GM23338 (cell line): ENCODE data around the gene ATL3. TPM values are rescaled to one million over a fixed set of nuclear protein-coding genes. Genes with fewer than 3 reads are reported as not detected.

Experiments
- ATAC-seq: fragments of 200-7000 bp; cut with Tn5 transposase; 3 replicates; pipeline ENCODE4 v1.9.1; 2020
- DNase-seq: peaks from one replicate; pipeline ENCODE4 v3.0.0-alpha.2; 2015; ENCODE audit warnings: low spot score
- H2AFZ ChIP-seq: fragments of 200-600 bp; sonication (generic); 2 replicates; pipeline ENCODE4 v1.8.0; 2016; ENCODE audit warnings: antibody characterized with exemption, mild to moderate bottlenecking, moderate library complexity
- H3F3A ChIP-seq: fragments of 200-600 bp; sonication (generic); replicated peaks from 2 replicates; pipeline ENCODE4 v1.8.0; 2017; ENCODE audit warnings: antibody characterized with exemption, mixed run types, low read depth
- H3K27ac ChIP-seq: fragments of 200-600 bp; sonication (generic); 2 replicates; pipeline ENCODE4 v1.6.1; 2016; ENCODE audit warnings: low read depth
- H3K27me3 ChIP-seq: fragments of 200-600 bp; sonication (generic); 2 replicates; pipeline ENCODE4 v1.8.0; 2016; ENCODE audit warnings: mild to moderate bottlenecking, mixed run types, moderate library complexity; ENCODE audit not compliant: insufficient read depth
- H3K36me3 ChIP-seq: fragments of 200-600 bp; sonication (generic); 2 replicates; pipeline ENCODE4 v1.8.0; 2016; ENCODE audit warnings: mild to moderate bottlenecking; ENCODE audit not compliant: insufficient read depth
- H3K4me1 ChIP-seq: fragments of 200-600 bp; sonication (generic); 2 replicates; pipeline ENCODE4 v1.8.0; 2016; ENCODE audit warnings: mild to moderate bottlenecking, moderate library complexity; ENCODE audit not compliant: insufficient read depth
- H3K4me2 ChIP-seq: fragments of 200-600 bp; sonication (generic); 2 replicates; pipeline ENCODE4 v1.7.1; 2017; ENCODE audit warnings: mixed run types
- H3K4me3 ChIP-seq: fragments of 200-600 bp; sonication (generic); 2 replicates; pipeline ENCODE4 v1.6.1; 2016; ENCODE audit warnings: mixed run types
- H3K79me2 ChIP-seq: fragments of 200-600 bp; sonication (generic); replicated peaks from 2 replicates; pipeline ENCODE4 v1.8.0; 2017; ENCODE audit warnings: mild to moderate bottlenecking; ENCODE audit not compliant: insufficient read depth
- H3K9me2 ChIP-seq: fragments of 200-600 bp; sonication (generic); 2 replicates; pipeline ENCODE4 v1.8.0; 2017; ENCODE audit not compliant: insufficient read depth
- H4K20me1 ChIP-seq: fragments of 200-600 bp; sonication (generic); replicated peaks from 2 replicates; pipeline ENCODE4 v1.8.0; 2017; ENCODE audit warnings: mild to moderate bottlenecking; ENCODE audit not compliant: insufficient read depth
- H3K27ac Mint-ChIP-seq: 2 replicates; pipeline ENCODE4 v1.8.0; 2020; ENCODE audit warnings: inconsistent platforms, mild to moderate bottlenecking, moderate library complexity, mixed read lengths
- H3K27me3 Mint-ChIP-seq: 3 replicates; pipeline ENCODE4 v1.8.0; 2022; ENCODE audit warnings: low read depth, mild to moderate bottlenecking, moderate library complexity, mixed read lengths, inconsistent platforms; ENCODE audit not compliant: insufficient read depth, poor library complexity
- H3K36me3 Mint-ChIP-seq: 3 replicates; pipeline ENCODE4 v1.8.0; 2021; ENCODE audit warnings: low read depth, mild to moderate bottlenecking, inconsistent platforms, moderate library complexity, mixed read lengths
- H3K4me1 Mint-ChIP-seq: 3 replicates; pipeline ENCODE4 v1.8.0; 2020; ENCODE audit warnings: mild to moderate bottlenecking, inconsistent platforms, mixed read lengths
- H3K4me3 Mint-ChIP-seq: 3 replicates; pipeline ENCODE4 v1.8.0; 2021; ENCODE audit warnings: moderate library complexity, mild to moderate bottlenecking, inconsistent platforms, mixed read lengths
- H3K9me3 Mint-ChIP-seq: 3 replicates; pipeline ENCODE4 v1.8.0; 2020; ENCODE audit warnings: moderate library complexity, mild to moderate bottlenecking, inconsistent platforms, mixed read lengths
- CREB1 ChIP-seq: fragments of 250-450 bp; sonication (Bioruptor Pico); IDR thresholded peaks from 2 replicates; pipeline ENCODE4 v1.5.0; 2020; ENCODE audit warnings: low read depth, mild to moderate bottlenecking, moderate library complexity
- EZH2 ChIP-seq: fragments of 200-600 bp; sonication (generic); IDR thresholded peaks from one replicate; pipeline ENCODE4 v1.8.0; 2017; ENCODE audit warnings: antibody characterized with exemption, mild to moderate bottlenecking, low read depth; ENCODE audit not compliant: unreplicated experiment
- EZH2phosphoT487 ChIP-seq: fragments of 200-600 bp; sonication (generic); IDR thresholded peaks from one replicate; pipeline ENCODE4 v1.8.1; 2018; ENCODE audit warnings: antibody characterized with exemption; ENCODE audit not compliant: unreplicated experiment
- JUNB ChIP-seq: IDR thresholded peaks from one replicate; pipeline ENCODE4 v1.6.1; 2016; ENCODE audit warnings: antibody characterized with exemption; ENCODE audit not compliant: unreplicated experiment
- NANOG ChIP-seq: IDR thresholded peaks from 2 replicates; pipeline ENCODE4 v1.6.1; 2016; ENCODE audit warnings: antibody characterized with exemption, borderline replicate concordance
- POLR2AphosphoS5 ChIP-seq: IDR thresholded peaks from 2 replicates; pipeline ENCODE4 v1.6.1; 2016; ENCODE audit warnings: antibody characterized with exemption, low read depth
- REST ChIP-seq: IDR thresholded peaks from one replicate; pipeline ENCODE4 v1.6.1; 2018; ENCODE audit warnings: antibody characterized with exemption; ENCODE audit not compliant: unreplicated experiment
- STAT1 ChIP-seq: IDR thresholded peaks from one replicate; pipeline ENCODE4 v1.6.1; 2016; ENCODE audit warnings: antibody characterized with exemption; ENCODE audit not compliant: unreplicated experiment
- ZNF114 ChIP-seq: fragments of 250-450 bp; sonication (Bioruptor Pico); IDR thresholded peaks from 2 replicates; pipeline ENCODE4 v1.5.0; 2020; ENCODE audit warnings: mild to moderate bottlenecking, moderate library complexity
- ZNF331 ChIP-seq: fragments of 250-450 bp; sonication (Bioruptor Pico); IDR thresholded peaks from 2 replicates; pipeline ENCODE4 v1.5.0; 2020; ENCODE audit warnings: low read depth, mild to moderate bottlenecking, moderate library complexity
- polyA plus RNA-seq: library from polyadenylated mRNA; unstranded; fragments of >200 nt; fragmentation: Nextera tagmentation; extraction: Ambion mirVana; gene quantifications from 2 replicates; pipeline ENCODE4 v1.2.1, GENCODE V29; 2016
- total RNA-seq: library from RNA; depleted of rRNA; stranded (reverse); fragments of >200 nt; shearing (Covaris generic); gene quantifications from 2 replicates; pipeline ENCODE4 v1.2.3, GENCODE V29; 2014
- TF ChIP-seq, protein P1 (sequence below), 2 experiments: fragments of 200-600 bp in 1 of 2; sonication (generic) in 1 of 2; conservative IDR thresholded peaks; 2 replicates each; pipeline versions ENCODE4 v1.5.1 to v1.6.1; 2016 to 2017; ENCODE audit warnings: antibody characterized with exemption in 2 of 2, low read depth in 2 of 2, mild to moderate bottlenecking in 2 of 2, moderate library complexity in 1 of 2
- TF ChIP-seq, protein P2 (sequence below): IDR thresholded peaks from 2 replicates; pipeline ENCODE4 v1.6.1; 2016; ENCODE audit warnings: antibody characterized with exemption
- TF ChIP-seq, protein P3 (sequence below): fragments of 250-450 bp; sonication (Bioruptor Pico); IDR thresholded peaks from 2 replicates; pipeline ENCODE4 v1.5.0; 2020; ENCODE audit warnings: mild to moderate bottlenecking, moderate library complexity

The ATL3 gene
- total and polyA plus RNA-seq, 2 experiments from 2014 or later: 6.8 to 20.4 TPM

GRCh38 chr11:63687845-63688244, 16.7 kb upstream of the ATL3 start:
- no peaks in the 10 kb centered on the region for H3K36me3 ChIP-seq
- H4K20me1 ChIP-seq: peaks cover 72% of the 10 kb centered on the region
- TF ChIP-seq NANOG (no peak), ZNF331 (CRISPR knock-in tag) (no peak), STAT1 (no peak), JUNB (no peak), CREB1 (CRISPR knock-in tag) (no peak), EZH2 (no peak), POLR2AphosphoS5 (no peak), ZNF114 (CRISPR knock-in tag) (no peak), EZH2phosphoT487 (no peak), REST (no peak)
- TF ChIP-seq, protein P1, sequence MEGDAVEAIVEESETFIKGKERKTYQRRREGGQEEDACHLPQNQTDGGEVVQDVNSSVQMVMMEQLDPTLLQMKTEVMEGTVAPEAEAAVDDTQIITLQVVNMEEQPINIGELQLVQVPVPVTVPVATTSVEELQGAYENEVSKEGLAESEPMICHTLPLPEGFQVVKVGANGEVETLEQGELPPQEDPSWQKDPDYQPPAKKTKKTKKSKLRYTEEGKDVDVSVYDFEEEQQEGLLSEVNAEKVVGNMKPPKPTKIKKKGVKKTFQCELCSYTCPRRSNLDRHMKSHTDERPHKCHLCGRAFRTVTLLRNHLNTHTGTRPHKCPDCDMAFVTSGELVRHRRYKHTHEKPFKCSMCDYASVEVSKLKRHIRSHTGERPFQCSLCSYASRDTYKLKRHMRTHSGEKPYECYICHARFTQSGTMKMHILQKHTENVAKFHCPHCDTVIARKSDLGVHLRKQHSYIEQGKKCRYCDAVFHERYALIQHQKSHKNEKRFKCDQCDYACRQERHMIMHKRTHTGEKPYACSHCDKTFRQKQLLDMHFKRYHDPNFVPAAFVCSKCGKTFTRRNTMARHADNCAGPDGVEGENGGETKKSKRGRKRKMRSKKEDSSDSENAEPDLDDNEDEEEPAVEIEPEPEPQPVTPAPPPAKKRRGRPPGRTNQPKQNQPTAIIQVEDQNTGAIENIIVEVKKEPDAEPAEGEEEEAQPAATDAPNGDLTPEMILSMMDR (conservative IDR thresholded peaks at IDR 0.05; ENCODE audit: low read depth in 2 of 2): no peak
- TF ChIP-seq, protein P2, sequence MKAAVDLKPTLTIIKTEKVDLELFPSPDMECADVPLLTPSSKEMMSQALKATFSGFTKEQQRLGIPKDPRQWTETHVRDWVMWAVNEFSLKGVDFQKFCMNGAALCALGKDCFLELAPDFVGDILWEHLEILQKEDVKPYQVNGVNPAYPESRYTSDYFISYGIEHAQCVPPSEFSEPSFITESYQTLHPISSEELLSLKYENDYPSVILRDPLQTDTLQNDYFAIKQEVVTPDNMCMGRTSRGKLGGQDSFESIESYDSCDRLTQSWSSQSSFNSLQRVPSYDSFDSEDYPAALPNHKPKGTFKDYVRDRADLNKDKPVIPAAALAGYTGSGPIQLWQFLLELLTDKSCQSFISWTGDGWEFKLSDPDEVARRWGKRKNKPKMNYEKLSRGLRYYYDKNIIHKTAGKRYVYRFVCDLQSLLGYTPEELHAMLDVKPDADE: no peak
- TF ChIP-seq, protein P3, sequence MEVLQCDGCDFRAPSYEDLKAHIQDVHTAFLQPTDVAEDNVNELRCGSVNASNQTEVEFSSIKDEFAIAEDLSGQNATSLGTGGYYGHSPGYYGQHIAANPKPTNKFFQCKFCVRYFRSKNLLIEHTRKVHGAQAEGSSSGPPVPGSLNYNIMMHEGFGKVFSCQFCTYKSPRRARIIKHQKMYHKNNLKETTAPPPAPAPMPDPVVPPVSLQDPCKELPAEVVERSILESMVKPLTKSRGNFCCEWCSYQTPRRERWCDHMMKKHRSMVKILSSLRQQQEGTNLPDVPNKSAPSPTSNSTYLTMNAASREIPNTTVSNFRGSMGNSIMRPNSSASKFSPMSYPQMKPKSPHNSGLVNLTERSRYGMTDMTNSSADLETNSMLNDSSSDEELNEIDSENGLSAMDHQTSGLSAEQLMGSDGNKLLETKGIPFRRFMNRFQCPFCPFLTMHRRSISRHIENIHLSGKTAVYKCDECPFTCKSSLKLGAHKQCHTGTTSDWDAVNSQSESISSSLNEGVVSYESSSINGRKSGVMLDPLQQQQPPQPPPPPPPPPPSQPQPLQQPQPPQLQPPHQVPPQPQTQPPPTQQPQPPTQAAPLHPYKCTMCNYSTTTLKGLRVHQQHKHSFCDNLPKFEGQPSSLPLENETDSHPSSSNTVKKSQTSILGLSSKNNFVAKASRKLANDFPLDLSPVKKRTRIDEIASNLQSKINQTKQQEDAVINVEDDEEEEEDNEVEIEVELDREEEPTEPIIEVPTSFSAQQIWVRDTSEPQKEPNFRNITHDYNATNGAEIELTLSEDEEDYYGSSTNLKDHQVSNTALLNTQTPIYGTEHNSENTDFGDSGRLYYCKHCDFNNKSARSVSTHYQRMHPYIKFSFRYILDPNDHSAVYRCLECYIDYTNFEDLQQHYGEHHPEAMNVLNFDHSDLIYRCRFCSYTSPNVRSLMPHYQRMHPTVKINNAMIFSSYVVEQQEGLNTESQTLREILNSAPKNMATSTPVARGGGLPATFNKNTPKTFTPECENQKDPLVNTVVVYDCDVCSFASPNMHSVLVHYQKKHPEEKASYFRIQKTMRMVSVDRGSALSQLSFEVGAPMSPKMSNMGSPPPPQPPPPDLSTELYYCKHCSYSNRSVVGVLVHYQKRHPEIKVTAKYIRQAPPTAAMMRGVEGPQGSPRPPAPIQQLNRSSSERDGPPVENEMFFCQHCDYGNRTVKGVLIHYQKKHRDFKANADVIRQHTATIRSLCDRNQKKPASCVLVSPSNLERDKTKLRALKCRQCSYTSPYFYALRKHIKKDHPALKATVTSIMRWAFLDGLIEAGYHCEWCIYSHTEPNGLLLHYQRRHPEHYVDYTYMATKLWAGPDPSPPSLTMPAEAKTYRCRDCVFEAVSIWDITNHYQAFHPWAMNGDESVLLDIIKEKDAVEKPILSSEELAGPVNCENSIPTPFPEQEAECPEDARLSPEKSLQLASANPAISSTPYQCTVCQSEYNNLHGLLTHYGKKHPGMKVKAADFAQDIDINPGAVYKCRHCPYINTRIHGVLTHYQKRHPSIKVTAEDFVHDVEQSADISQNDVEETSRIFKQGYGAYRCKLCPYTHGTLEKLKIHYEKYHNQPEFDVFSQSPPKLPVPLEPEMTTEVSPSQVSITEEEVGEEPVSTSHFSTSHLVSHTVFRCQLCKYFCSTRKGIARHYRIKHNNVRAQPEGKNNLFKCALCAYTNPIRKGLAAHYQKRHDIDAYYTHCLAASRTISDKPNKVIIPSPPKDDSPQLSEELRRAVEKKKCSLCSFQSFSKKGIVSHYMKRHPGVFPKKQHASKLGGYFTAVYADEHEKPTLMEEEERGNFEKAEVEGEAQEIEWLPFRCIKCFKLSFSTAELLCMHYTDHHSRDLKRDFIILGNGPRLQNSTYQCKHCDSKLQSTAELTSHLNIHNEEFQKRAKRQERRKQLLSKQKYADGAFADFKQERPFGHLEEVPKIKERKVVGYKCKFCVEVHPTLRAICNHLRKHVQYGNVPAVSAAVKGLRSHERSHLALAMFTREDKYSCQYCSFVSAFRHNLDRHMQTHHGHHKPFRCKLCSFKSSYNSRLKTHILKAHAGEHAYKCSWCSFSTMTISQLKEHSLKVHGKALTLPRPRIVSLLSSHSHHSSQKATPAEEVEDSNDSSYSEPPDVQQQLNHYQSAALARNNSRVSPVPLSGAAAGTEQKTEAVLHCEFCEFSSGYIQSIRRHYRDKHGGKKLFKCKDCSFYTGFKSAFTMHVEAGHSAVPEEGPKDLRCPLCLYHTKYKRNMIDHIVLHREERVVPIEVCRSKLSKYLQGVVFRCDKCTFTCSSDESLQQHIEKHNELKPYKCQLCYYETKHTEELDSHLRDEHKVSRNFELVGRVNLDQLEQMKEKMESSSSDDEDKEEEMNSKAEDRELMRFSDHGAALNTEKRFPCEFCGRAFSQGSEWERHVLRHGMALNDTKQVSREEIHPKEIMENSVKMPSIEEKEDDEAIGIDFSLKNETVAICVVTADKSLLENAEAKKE: no peak
- peaks cover 42% of the 10 kb centered on the region for H3K4me1 Mint-ChIP-seq
- H3K27ac Mint-ChIP-seq: 0 out of 2 replicates have a peak overlapping the region, but pooled peaks have one; percentile 32
- peak overlapping the region; percentile 25; the same call in 1 of the 2 replicates for H3K4me2 ChIP-seq
- H3K9me2 ChIP-seq: no peaks in the 10 kb centered on the region
- H3K79me2 ChIP-seq: peaks cover 100% of the 10 kb centered on the region
- H3K4me3 Mint-ChIP-seq: no peak overlapping the region; the same call in 2 of the 3 replicates
- ATAC-seq (no peak), DNase-seq (no peak)
- H3K4me1 ChIP-seq: peaks cover 38% of the 10 kb centered on the region
- no peak overlapping the region for H3K4me3 ChIP-seq
- H3K36me3 Mint-ChIP-seq: peaks cover 3% of the 10 kb centered on the region; the same call in 2 of the 3 replicates
- no peaks in the 10 kb centered on the region for H3K27me3 ChIP-seq
- H3K27me3 Mint-ChIP-seq: no peaks in the 10 kb centered on the region
- H3K27ac ChIP-seq: no peak overlapping the region
- H2AFZ ChIP-seq: no peak overlapping the region
- no peaks in the 10 kb centered on the region; the same call in 2 of the 3 replicates for H3K9me3 Mint-ChIP-seq
- no peaks in the 10 kb centered on the region for H3F3A ChIP-seq
